Activated CD8-positive, alpha-beta memory T cell treated with anti-CD3 and anti-CD28 coated beads for 48 hours (primary cell): ENCODE measurements around the gene TAS1R2.
"Not testable (repeated sequence)": the region's sequence is repeated elsewhere in the genome, so short reads cannot be mapped to it uniquely, and the experiment has no call there.

Experiments used
- DNase-seq, 3 experiments: peaks; one replicate each; pipeline ENCODE4 v3.0.0-alpha.2; 2020; ENCODE audit warnings: low read depth in 2 of 3, low spot score in 2 of 3

Gene TAS1R2

GRCh38 chr1:18869847-18870594 lies 10.6 kb upstream of the TAS1R2 start:
- DNase-seq: no peak

GRCh38 chr1:18868801-18869424 lies 9.5 kb upstream of the TAS1R2 start:
- DNase-seq: no peak

GRCh38 chr1:18868354-18868753 lies 8.9 kb upstream of the TAS1R2 start:
- DNase-seq: no peak

GRCh38 chr1:18866846-18867245 lies 7.4 kb upstream of the TAS1R2 start:
- DNase-seq: no peak

GRCh38 chr1:18866314-18866713 lies 6.9 kb upstream of the TAS1R2 start:
- DNase-seq: no peak

- no peak for DNase-seq
Measured at GRCh38 chr1:18865176-18865575, 5.7 kb upstream of the TAS1R2 start.

- DNase-seq: no peak
Measured at GRCh38 chr1:18861590-18861989, 2.1 kb upstream of the TAS1R2 start.

GRCh38 chr1:18861082-18861481 lies 1.6 kb upstream of the TAS1R2 start:
- DNase-seq: no peak

GRCh38 chr1:18858070-18858688 lies 1.3 kb downstream of the TAS1R2 start:
- DNase-seq: no peak

GRCh38 chr1:18856435-18856834 lies 3.0 kb downstream of the TAS1R2 start:
- no peak for DNase-seq

- DNase-seq: no peak
Measured at GRCh38 chr1:18855573-18855972, 3.9 kb downstream of the TAS1R2 start.

GRCh38 chr1:18854331-18855025 lies 5.0 kb downstream of the TAS1R2 start:
- no peak for DNase-seq

- no peak for DNase-seq
Measured at GRCh38 chr1:18852501-18852900, 7.0 kb downstream of the TAS1R2 start.

- no peak for DNase-seq
Measured at GRCh38 chr1:18849261-18849711, 10.2 kb downstream of the TAS1R2 start.

GRCh38 chr1:18847723-18848122 lies 11.7 kb downstream of the TAS1R2 start:
- not testable (repeated sequence) for DNase-seq

- no peak for DNase-seq
Measured at GRCh38 chr1:18840145-18840544, 19.3 kb downstream of the TAS1R2 start.

- DNase-seq: no peak
Measured at GRCh38 chr1:18836654-18837053, 22.8 kb downstream of the TAS1R2 start.

GRCh38 chr1:18832319-18832718 lies 27.1 kb downstream of the TAS1R2 start:
- DNase-seq: not testable (repeated sequence)

GRCh38 chr1:18831656-18832055 lies 27.8 kb downstream of the TAS1R2 start:
- DNase-seq: no peak

GRCh38 chr1:18830596-18830995 lies 28.9 kb downstream of the TAS1R2 start:
- no peak for DNase-seq

- DNase-seq: no peak
Measured at GRCh38 chr1:18829671-18830070, 29.8 kb downstream of the TAS1R2 start.

GRCh38 chr1:18828224-18828623 lies 31.2 kb downstream of the TAS1R2 start:
- no peak for DNase-seq
